Upper lobe of right lung (tissue), 1 donor: ENCODE data around the gene ZNF808. TPM values are rescaled to one million over a fixed set of nuclear protein-coding genes. Genes with fewer than 3 reads are reported as not detected.
"Not testable (repeated sequence)": the region's sequence is repeated elsewhere in the genome, so short reads cannot be mapped to it uniquely, and the experiment has no call there.

Experiments used
- ATAC-seq: fragments of 200-7000 bp; cut with Tn5 transposase; one replicate; pipeline ENCODE4 v1.9.1; 2020; ENCODE audit warnings: mild to moderate bottlenecking, moderate library complexity
- DNase-seq: peaks from one replicate; pipeline ENCODE4 v3.0.0-alpha.2; 2020
- H3K27ac ChIP-seq: fragments of 200-600 bp; one replicate; pipeline ENCODE4 v1.8.0; 2022
- H3K27me3 ChIP-seq: fragments of 200-600 bp; one replicate; pipeline ENCODE4 v1.8.0; 2022; ENCODE audit warnings: mild to moderate bottlenecking
- H3K36me3 ChIP-seq: fragments of 200-600 bp; one replicate; pipeline ENCODE4 v1.8.0; 2022
- H3K4me1 ChIP-seq: fragments of 200-600 bp; one replicate; pipeline ENCODE4 v1.8.0; 2022
- H3K4me3 ChIP-seq: fragments of 200-600 bp; one replicate; pipeline ENCODE4 v1.8.0; 2022; ENCODE audit warnings: mild to moderate bottlenecking
- H3K9me3 ChIP-seq: fragments of 200-600 bp; one replicate; pipeline ENCODE4 v1.8.0; 2022
- intact Hi-C: fragments of 100-400 bp; cut with DNase I; formaldehyde crosslinking; loops from one replicate; pipeline ENCODE4 v1.11.0; 2022
- total RNA-seq: library from RNA; stranded (reverse); fragmentation: NEBNext Ultra II Directional; extraction: Animal tissue kit (Norgen Biotek cat#: 25700); gene quantifications from one replicate; pipeline ENCODE4 v1.2.1, GENCODE V29; 2021
- TF ChIP-seq, protein P1 (sequence below): fragments of 200-600 bp; IDR thresholded peaks from one replicate; pipeline ENCODE4 v1.8.0; 2022; ENCODE audit warnings: antibody characterized with exemption
- donor health status: DM: no; HTN: yes; CAD: no; lungs with severe emphysema.

Gene ZNF808
- total RNA-seq, 1 donor from 2014 or later: 33.3 TPM

DNA sequence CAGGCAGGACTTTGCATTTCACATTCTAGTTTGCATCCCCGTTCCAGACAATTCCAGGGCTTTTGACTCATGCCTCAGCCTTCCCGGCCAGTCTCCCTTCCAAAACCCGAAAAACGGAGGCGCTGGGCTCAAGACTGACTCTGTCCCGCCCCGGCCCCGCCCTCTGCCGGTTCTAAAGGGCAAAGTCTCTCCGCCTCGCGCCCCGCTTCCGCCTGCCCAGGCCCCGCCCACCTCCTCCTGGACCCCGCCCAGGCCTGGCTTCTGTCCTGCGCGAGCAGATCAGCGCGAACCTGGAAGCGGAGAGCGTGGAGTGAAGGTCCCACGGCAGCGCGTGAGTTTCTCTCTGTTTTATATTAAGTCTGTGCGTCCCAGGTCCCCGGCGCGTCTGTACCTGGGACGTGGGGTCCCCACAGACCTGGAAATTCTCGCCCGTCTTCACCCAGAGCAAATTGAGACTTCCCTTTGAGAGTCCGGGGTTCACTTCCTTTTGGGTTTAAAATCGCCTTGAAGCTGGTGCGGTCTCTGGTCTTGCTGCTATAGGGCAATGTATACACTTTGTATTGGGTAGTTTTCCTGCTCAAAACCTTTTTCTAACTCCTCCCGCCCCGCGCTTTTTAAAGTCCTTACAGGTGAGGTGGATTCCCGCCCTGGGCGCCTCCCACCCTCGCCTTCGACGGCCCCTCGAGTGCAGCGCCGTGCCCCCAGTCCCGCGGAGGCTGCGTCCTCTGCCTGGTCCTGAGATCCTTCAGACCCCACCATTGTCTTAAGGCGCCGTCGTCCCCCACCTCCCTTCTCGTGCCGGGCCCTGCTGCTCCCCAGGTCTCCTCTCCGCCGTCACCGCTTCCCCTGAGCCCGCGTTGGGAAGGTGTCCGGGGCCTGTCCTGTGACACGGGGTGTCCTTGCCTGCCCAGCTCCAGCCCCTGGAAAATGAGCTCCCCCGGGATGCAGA lies 73.8 kb downstream of the ZNF808 start:
- H3K4me3 ChIP-seq: peak overlapping the region; percentile 86
- no peaks in the 10 kb centered on the region for H3K9me3 ChIP-seq
- DNase-seq (peak; percentile 97), ATAC-seq (peak; percentile 100)
- H3K4me1 ChIP-seq: peaks cover 13% of the 10 kb centered on the region
- H3K27me3 ChIP-seq: no peaks in the 10 kb centered on the region
- TF ChIP-seq, protein P1, sequence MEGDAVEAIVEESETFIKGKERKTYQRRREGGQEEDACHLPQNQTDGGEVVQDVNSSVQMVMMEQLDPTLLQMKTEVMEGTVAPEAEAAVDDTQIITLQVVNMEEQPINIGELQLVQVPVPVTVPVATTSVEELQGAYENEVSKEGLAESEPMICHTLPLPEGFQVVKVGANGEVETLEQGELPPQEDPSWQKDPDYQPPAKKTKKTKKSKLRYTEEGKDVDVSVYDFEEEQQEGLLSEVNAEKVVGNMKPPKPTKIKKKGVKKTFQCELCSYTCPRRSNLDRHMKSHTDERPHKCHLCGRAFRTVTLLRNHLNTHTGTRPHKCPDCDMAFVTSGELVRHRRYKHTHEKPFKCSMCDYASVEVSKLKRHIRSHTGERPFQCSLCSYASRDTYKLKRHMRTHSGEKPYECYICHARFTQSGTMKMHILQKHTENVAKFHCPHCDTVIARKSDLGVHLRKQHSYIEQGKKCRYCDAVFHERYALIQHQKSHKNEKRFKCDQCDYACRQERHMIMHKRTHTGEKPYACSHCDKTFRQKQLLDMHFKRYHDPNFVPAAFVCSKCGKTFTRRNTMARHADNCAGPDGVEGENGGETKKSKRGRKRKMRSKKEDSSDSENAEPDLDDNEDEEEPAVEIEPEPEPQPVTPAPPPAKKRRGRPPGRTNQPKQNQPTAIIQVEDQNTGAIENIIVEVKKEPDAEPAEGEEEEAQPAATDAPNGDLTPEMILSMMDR: peak; percentile 44
- peak overlapping the region; percentile 71 for H3K27ac ChIP-seq
- intact Hi-C loops: no loop called here
- peaks cover 5% of the 10 kb centered on the region for H3K36me3 ChIP-seq

DNA sequence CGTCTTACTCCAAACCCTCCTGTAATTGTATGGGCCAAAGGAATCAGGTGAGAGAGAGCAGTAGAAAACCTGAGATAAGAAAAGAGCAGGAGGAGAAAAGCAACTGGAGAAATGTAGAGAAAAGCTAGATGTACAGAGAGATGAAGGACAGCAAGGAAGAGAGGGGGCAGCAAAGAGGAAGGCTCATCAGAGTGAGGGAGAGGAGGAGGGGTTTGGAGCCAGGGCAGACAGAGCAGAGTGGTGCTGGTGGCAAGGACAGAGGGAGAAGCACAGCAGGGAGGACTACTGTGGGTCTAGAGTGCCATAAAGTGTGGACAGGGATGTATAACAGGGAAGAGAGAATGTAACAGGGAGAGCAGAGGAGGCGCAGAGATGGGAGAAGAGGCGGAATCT lies 74.5 kb downstream of the ZNF808 start:
- H3K27ac ChIP-seq: peak overlapping the region; percentile 71
- peak; percentile 5 for DNase-seq
- peaks cover 13% of the 10 kb centered on the region for H3K4me1 ChIP-seq
- intact Hi-C loops, H3K9me3 ChIP-seq, H3K36me3 ChIP-seq, H3K27me3 ChIP-seq, ATAC-seq: not testable (repeated sequence)
- H3K4me3 ChIP-seq: peak overlapping the region; percentile 86

DNA sequence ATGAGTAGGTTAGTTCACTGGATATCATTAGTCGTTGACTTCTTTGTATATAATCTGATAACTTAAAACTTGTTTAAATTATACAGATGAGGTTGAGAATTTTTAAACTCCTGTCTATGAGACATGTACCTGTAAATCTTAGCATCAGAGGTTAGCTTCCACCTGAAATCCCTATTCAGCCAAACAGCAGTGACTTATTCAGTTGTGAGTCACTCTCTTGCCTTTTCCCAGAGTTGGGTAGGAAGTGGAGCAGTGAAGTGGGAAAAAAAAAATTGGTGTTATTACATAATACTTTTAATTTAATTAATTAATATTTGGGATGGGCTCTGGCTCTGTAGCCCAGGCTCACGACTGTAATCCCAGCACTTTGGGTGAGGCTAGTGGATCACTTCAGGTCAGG lies 75.5 kb downstream of the ZNF808 start:
- no peaks in the 10 kb centered on the region for H3K9me3 ChIP-seq
- no peaks in the 10 kb centered on the region for H3K36me3 ChIP-seq
- H3K27me3 ChIP-seq: no peaks in the 10 kb centered on the region
- H3K4me3 ChIP-seq: no peak overlapping the region
- H3K27ac ChIP-seq: no peak overlapping the region
- intact Hi-C loops: no loop called here
- ATAC-seq (no peak), DNase-seq (no peak)
- TF ChIP-seq, protein P1: no peak
- H3K4me1 ChIP-seq: peaks cover 13% of the 10 kb centered on the region

DNA sequence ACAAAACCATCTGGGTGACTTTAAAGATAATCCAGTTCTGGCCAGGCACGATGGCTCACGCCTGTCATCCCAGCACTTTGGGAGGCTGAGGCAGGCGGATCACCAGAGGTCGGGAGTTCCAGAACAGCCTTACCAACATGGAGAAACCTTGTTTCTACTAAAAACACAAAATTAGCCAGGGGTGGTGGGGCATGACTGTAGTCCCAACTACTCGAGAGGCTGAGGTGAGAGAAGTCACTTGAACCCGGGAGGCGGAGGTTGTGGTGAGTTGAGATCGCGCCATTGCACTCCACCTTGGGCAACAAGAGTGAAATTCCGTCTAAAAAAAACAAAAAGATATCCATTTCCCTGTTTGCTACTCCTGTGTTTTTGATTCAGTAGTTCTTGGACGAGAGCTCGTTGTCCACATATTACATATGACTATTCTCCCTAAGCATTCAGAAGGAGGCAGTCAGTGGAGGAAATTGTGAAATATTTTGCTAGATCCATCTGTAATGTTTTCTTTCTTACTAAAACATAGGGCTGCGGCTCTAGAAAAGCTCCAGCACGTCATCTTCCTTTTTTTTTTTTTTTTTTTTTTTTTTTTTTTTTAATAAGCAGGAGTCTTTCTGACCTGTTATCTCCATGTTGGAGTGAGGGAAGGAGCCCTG lies 76.2 kb downstream of the ZNF808 start:
- Histone ChIP-seq H3K9me3 (no peaks in the 10 kb centered on the region), H3K4me1 (peaks cover 13% of the 10 kb centered on the region), H3K36me3 (no peaks in the 10 kb centered on the region), H3K4me3 (no peak overlapping the region), H3K27ac (no peak overlapping the region), H3K27me3 (no peaks in the 10 kb centered on the region)
- DNase-seq: peak; percentile 22
- TF ChIP-seq, protein P1: no peak
- no peak for ATAC-seq
- intact Hi-C loops: no loop called here

Other genes with a start within 250 kb of the ZNF808 start
- gene ZNF480, start 230.5 kb upstream of the ZNF808 start, total RNA-seq: 8.8 TPM
- 2.5 TPM for gene ZNF610, start 191.4 kb upstream of the ZNF808 start, total RNA-seq
- 17.8 TPM for gene ZNF880, start 157.7 kb upstream of the ZNF808 start, total RNA-seq
- 21.7 TPM for gene ZNF528, start 129.8 kb upstream of the ZNF808 start, total RNA-seq
- 0.29 TPM for gene ZNF534, start 98.5 kb upstream of the ZNF808 start, total RNA-seq
- gene ZNF578, start 74.1 kb upstream of the ZNF808 start, total RNA-seq: 1.5 TPM
- gene ZNF701, start 42.6 kb downstream of the ZNF808 start, total RNA-seq: 18.5 TPM
- gene ZNF83, start 110.7 kb downstream of the ZNF808 start, total RNA-seq: 43.7 TPM
- 23.2 TPM for gene ZNF611, start 207.4 kb downstream of the ZNF808 start, total RNA-seq